SK-N-SH (cell line): ENCODE data around the gene HID1. TPM values are rescaled to one million over a fixed set of nuclear protein-coding genes. Genes with fewer than 3 reads are reported as not detected.

Experiments
- CTCF ChIA-PET: fragments of 300-600, 350-600 bp; formaldehyde crosslinking; extraction: SDS; loops from one replicate; lab custom pipeline; 2021; lab: Yijun Ruan, JAX
- POLR2A ChIA-PET: fragments of 350-600 bp; sonication (Branson Sonifier 250); formaldehyde crosslinking; extraction: SDS; loops from one replicate; lab custom pipeline; 2020; ENCODE audit warnings: antibody characterized with exemption, inconsistent platforms; lab: Yijun Ruan, JAX
- DNase-seq: peaks from one replicate; pipeline ENCODE4 v3.0.0; 2012
- H2AFZ ChIP-seq: fragments of 200-600 bp; sonication (generic); 2 replicates; pipeline ENCODE4 v1.8.1; 2016; ENCODE audit warnings: antibody characterized with exemption, mild to moderate bottlenecking, low read depth
- H3F3A ChIP-seq: fragments of 200-600 bp; sonication (generic); replicated peaks from 2 replicates; pipeline ENCODE3; 2016; ENCODE audit warnings: antibody characterized with exemption, mild to moderate bottlenecking; ENCODE audit not compliant: insufficient read depth
- H3K27ac ChIP-seq, 2 experiments: fragments of 200-500 bp in 1 of 2; fragments of 200-600 bp in 1 of 2; sonication (Bioruptor generic) in 1 of 2; sonication (generic), shearing (Covaris generic) in 1 of 2; 2 replicates each; pipeline versions ENCODE4 v1.5.1 to v1.6.1; 2014 to 2016; ENCODE audit warnings: low read depth in 2 of 2, inconsistent platforms in 1 of 2, low read length in 1 of 2, mild to moderate bottlenecking in 1 of 2, mixed read lengths in 1 of 2
- H3K27me3 ChIP-seq: fragments of 200-600 bp; sonication (generic), shearing (Covaris generic); 2 replicates; pipeline ENCODE4 v1.6.1; 2016; ENCODE audit warnings: mixed run types; ENCODE audit not compliant: insufficient read depth
- H3K36me3 ChIP-seq, 2 experiments: fragments of 200-500 bp in 1 of 2; fragments of 200-600 bp in 1 of 2; sonication (Bioruptor generic) in 1 of 2; sonication (generic) in 1 of 2; replicated peaks in 1 of 2; 2 replicates each; pipeline versions ENCODE3 to v1.5.1; 2014 to 2016; ENCODE audit warnings: low read length in 1 of 2, mild to moderate bottlenecking in 1 of 2; ENCODE audit not compliant: insufficient read depth in 2 of 2, control insufficient read depth in 1 of 2
- H3K4me1 ChIP-seq, 2 experiments: fragments of 200-500 bp in 1 of 2; fragments of 200-600 bp in 1 of 2; sonication (Bioruptor generic) in 1 of 2; sonication (generic), shearing (Covaris generic) in 1 of 2; 2 replicates each; pipeline versions ENCODE4 v1.5.1 to v1.6.1; 2014 to 2016; ENCODE audit warnings: low read depth in 1 of 2, low read length in 1 of 2, mixed run types in 1 of 2; ENCODE audit not compliant: insufficient read depth in 2 of 2, control insufficient read depth in 1 of 2
- H3K4me2 ChIP-seq: fragments of 200-600 bp; sonication (generic), shearing (Covaris generic); 2 replicates; pipeline ENCODE4 v1.6.1; 2017; ENCODE audit warnings: mixed run types
- H3K4me3 ChIP-seq, 2 experiments: fragments of 200-500 bp in 1 of 2; fragments of 200-600 bp in 1 of 2; sonication (Bioruptor generic) in 1 of 2; sonication (generic), shearing (Covaris generic) in 1 of 2; 2 replicates each; pipeline versions ENCODE4 v1.5.1 to v1.8.1; 2014 to 2016; ENCODE audit warnings: low read depth in 2 of 2, inconsistent platforms in 1 of 2, low read length in 1 of 2, mild to moderate bottlenecking in 1 of 2, mixed read lengths in 1 of 2, moderate library complexity in 1 of 2
- H3K79me2 ChIP-seq: fragments of 200-600 bp; sonication (generic); 2 replicates; pipeline ENCODE4 v1.8.1; 2017; ENCODE audit warnings: mild to moderate bottlenecking; ENCODE audit not compliant: insufficient read depth
- H3K9ac ChIP-seq: fragments of 200-600 bp; sonication (generic); 2 replicates; pipeline ENCODE4 v1.6.1; 2017; ENCODE audit warnings: mixed run types
- H3K9me2 ChIP-seq: fragments of 200-600 bp; sonication (generic); 2 replicates; pipeline ENCODE4 v1.6.1; 2017; ENCODE audit warnings: mixed run types
- H3K9me3 ChIP-seq: fragments of 200-600 bp; sonication (generic); 2 replicates; pipeline ENCODE4 v1.6.1; 2017; ENCODE audit warnings: mixed run types, mild to moderate bottlenecking, moderate library complexity
- H4K20me1 ChIP-seq: fragments of 200-600 bp; sonication (generic); 2 replicates; pipeline ENCODE4 v1.6.1; 2017; ENCODE audit warnings: mild to moderate bottlenecking, mixed run types; ENCODE audit not compliant: insufficient read depth
- ELF1 ChIP-seq: IDR thresholded peaks from 2 replicates; pipeline ENCODE4 v1.4.0; 2012
- EZH2phosphoT487 ChIP-seq: fragments of 200-600 bp; sonication (generic); IDR thresholded peaks from 2 replicates; pipeline ENCODE4 v1.6.1; 2017; ENCODE audit warnings: low read depth, mixed run types, mild to moderate bottlenecking, antibody characterized with exemption, moderate library complexity, borderline replicate concordance
- IRF3 ChIP-seq: fragments of 150-350 bp; IDR thresholded peaks from 2 replicates; pipeline ENCODE4 v1.6.1; 2016; ENCODE audit warnings: mild to moderate bottlenecking, low read depth, low read length
- NFIC ChIP-seq: IDR thresholded peaks from 2 replicates; pipeline ENCODE4 v1.4.0; 2012; ENCODE audit warnings: borderline replicate concordance
- RAD21 ChIP-seq: IDR thresholded peaks from 2 replicates; pipeline ENCODE4 v1.6.1; 2012; ENCODE audit warnings: mild to moderate bottlenecking, low read length
- REST ChIP-seq: IDR thresholded peaks from 2 replicates; pipeline ENCODE4 v1.6.1; 2012; ENCODE audit warnings: mild to moderate bottlenecking, low read depth, low read length, moderate library complexity
- SMC3 ChIP-seq: IDR thresholded peaks from 2 replicates; pipeline ENCODE4 v1.6.1; 2012; ENCODE audit warnings: low read depth, low read length, improper control_type of control experiment
- TEAD4 ChIP-seq: IDR thresholded peaks from 2 replicates; pipeline ENCODE4 v1.4.0; 2012; ENCODE audit warnings: mild to moderate bottlenecking, borderline replicate concordance; ENCODE audit not compliant: insufficient read depth
- YY1 ChIP-seq: IDR thresholded peaks from 2 replicates; pipeline ENCODE4 v1.4.0; 2012; ENCODE audit warnings: low read depth, mild to moderate bottlenecking
- ZBTB33 ChIP-seq: IDR thresholded peaks from 2 replicates; pipeline ENCODE4 v1.4.0; 2012; ENCODE audit warnings: low read depth, borderline replicate concordance
- WGBS: methylation state at CpG from one replicate; pipeline ENCODE4 v1.1.6; 2017; ENCODE audit warnings: low lambda C conversion rate; 5-methylcytosine and 5-hydroxymethylcytosine counted together
- polyA plus RNA-seq, 3 experiments: library from polyadenylated mRNA; depleted of rRNA; stranded (reverse); fragments of >200 nt; gene quantifications; 2 replicates each; pipeline ENCODE4 v1.2.3, GENCODE V29; 2012
- TF ChIP-seq, protein P1 (sequence below): fragments of 200-600 bp; sonication (generic); IDR thresholded peaks from 2 replicates; pipeline ENCODE4 v1.6.1; 2017; ENCODE audit warnings: antibody characterized with exemption, mild to moderate bottlenecking, moderate library complexity

Gene HID1
- polyA plus RNA-seq, 1 of the 3 experiments (the other 2 are of a cell fraction): 2.5 TPM

- POLR2A ChIA-PET: interaction anchor here (1.0 kb wide), 1 partner anchor 11 kb away, joined by 5 read pairs; no protein-coding TSS in a partner anchor
- no peaks in the 10 kb centered on the region for H3K79me2 ChIP-seq
- no peaks in the 10 kb centered on the region for H3K36me3 ChIP-seq
- no peak overlapping the region for H3K9ac ChIP-seq
- no peaks in the 10 kb centered on the region for H3K9me3 ChIP-seq
- no peak overlapping the region for H3K4me3 ChIP-seq
- H3K4me1 ChIP-seq: no peaks in the 10 kb centered on the region; a peak in 1 of 4 replicates
- no peak overlapping the region for H3K27ac ChIP-seq
- no peaks in the 10 kb centered on the region for H3K9me2 ChIP-seq
- no peak overlapping the region for H3K4me2 ChIP-seq
- TF ChIP-seq ZBTB33: no peak
- TF ChIP-seq, protein P1, sequence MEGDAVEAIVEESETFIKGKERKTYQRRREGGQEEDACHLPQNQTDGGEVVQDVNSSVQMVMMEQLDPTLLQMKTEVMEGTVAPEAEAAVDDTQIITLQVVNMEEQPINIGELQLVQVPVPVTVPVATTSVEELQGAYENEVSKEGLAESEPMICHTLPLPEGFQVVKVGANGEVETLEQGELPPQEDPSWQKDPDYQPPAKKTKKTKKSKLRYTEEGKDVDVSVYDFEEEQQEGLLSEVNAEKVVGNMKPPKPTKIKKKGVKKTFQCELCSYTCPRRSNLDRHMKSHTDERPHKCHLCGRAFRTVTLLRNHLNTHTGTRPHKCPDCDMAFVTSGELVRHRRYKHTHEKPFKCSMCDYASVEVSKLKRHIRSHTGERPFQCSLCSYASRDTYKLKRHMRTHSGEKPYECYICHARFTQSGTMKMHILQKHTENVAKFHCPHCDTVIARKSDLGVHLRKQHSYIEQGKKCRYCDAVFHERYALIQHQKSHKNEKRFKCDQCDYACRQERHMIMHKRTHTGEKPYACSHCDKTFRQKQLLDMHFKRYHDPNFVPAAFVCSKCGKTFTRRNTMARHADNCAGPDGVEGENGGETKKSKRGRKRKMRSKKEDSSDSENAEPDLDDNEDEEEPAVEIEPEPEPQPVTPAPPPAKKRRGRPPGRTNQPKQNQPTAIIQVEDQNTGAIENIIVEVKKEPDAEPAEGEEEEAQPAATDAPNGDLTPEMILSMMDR: no peak
- WGBS: 45% methylated on average over 8 of the region's 8 CpGs
- no peaks in the 10 kb centered on the region for H3F3A ChIP-seq
- H3K27me3 ChIP-seq: peaks cover 83% of the 10 kb centered on the region
- H4K20me1 ChIP-seq: no peaks in the 10 kb centered on the region
- CTCF ChIA-PET: interaction anchor here (2.0 to 8.3 kb wide), 4 partner anchors 15 to 148 kb away, joined by 6 to 77 read pairs (median 10); partner anchors contain the start of genes OTOP2 and USH1G
- H2AFZ ChIP-seq: no peak overlapping the region
- no peak for DNase-seq
These were observed 33.0 kb downstream of the HID1 start for GRCh38 chr17:74939534-74939933.

DNA sequence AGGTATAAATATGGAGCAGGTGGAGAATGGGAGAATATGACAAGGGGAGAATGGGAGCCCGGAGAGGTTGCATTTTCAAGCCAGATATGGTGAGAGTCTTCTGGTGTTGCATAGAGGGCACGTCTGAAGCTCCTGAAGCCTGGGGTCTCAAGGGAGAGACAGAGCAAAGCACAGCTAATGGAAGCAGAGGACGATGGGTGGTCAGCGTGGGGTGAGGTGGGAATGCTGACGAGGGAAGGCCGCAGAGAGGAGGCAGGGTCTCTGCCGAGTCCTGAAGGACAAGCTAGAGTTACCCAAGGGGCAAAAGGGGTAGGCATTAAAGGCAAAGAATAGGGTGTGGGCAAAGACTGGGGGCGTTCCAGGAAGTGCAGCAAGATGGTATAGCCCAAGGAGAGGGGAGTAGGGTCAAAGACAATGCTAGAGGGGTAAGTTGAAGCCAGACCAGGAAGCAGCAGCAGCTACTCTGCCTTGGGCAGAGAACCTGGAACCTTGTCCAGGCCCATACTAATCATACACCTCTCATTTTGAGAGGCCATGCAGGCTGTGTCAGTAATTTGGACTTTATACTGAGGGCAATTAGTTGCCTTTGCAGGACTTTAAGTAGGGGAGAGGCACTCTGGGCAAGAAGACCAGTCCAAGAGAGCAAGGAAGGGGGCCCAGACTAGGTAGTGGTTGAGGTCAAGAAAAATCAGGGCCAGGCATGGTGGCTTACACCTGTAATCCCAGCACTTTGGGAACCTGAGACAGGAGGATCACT is 34.2 kb downstream of the HID1 start:
- Histone ChIP-seq H3K79me2 (no peaks in the 10 kb centered on the region), H3K9me2 (no peaks in the 10 kb centered on the region), H4K20me1 (no peaks in the 10 kb centered on the region), H3K9ac (no peak overlapping the region), H3K4me1 (no peaks in the 10 kb centered on the region; a peak in 1 of 4 replicates), H2AFZ (no peak overlapping the region), H3F3A (no peaks in the 10 kb centered on the region), H3K9me3 (no peaks in the 10 kb centered on the region), H3K27me3 (peaks cover 89% of the 10 kb centered on the region)
- no peak for DNase-seq
- ChIA-PET POLR2A (interaction anchor here (0.6 to 1.0 kb wide), 2 partner anchors 12 to 263 kb away, joined by 3 to 5 read pairs; no protein-coding TSS in a partner anchor), CTCF (interaction anchor here (0.6 to 8.3 kb wide), 6 partner anchors 14 to 233 kb away, joined by 3 to 77 read pairs (median 8); partner anchors contain the start of genes OTOP2 and USH1G)
- WGBS: 48% methylated on average over 8 of the region's 8 CpGs
- TF ChIP-seq TEAD4 (no peak), YY1 (no peak), EZH2phosphoT487 (no peak), ELF1 (no peak), REST (no peak), NFIC (no peak), SMC3 (no peak), IRF3 (no peak), RAD21 (no peak), ZBTB33 (no peak)
- TF ChIP-seq, all 33 proteins: peak for 0
- H3K27ac ChIP-seq: no peak overlapping the region
- H3K4me3 ChIP-seq: no peak overlapping the region
- H3K36me3 ChIP-seq: no peaks in the 10 kb centered on the region
- no peak overlapping the region for H3K4me2 ChIP-seq
